Stimulated activated CD4-positive, alpha-beta T cell treated with anti-CD3 and anti-CD28 coated beads, Interleukin-2, amount 100 ng/mL, for 4 hours (primary cell): ENCODE results near the gene ASB6.
"Not testable (repeated sequence)": the region's sequence is repeated elsewhere in the genome, so short reads cannot be mapped to it uniquely, and the experiment has no call there.

Experiments
- DNase-seq: peaks from one replicate; pipeline ENCODE4 v3.0.0-alpha.2; 2020; ENCODE audit warnings: low read depth

ASB6 gene

GRCh38 chr9:129643706-129644105 lies 1.8 kb upstream of the ASB6 start:
- no peak for DNase-seq

GRCh38 chr9:129640871-129641749 lies 841 bp downstream of the ASB6 start:
- DNase-seq = no peak

DNA sequence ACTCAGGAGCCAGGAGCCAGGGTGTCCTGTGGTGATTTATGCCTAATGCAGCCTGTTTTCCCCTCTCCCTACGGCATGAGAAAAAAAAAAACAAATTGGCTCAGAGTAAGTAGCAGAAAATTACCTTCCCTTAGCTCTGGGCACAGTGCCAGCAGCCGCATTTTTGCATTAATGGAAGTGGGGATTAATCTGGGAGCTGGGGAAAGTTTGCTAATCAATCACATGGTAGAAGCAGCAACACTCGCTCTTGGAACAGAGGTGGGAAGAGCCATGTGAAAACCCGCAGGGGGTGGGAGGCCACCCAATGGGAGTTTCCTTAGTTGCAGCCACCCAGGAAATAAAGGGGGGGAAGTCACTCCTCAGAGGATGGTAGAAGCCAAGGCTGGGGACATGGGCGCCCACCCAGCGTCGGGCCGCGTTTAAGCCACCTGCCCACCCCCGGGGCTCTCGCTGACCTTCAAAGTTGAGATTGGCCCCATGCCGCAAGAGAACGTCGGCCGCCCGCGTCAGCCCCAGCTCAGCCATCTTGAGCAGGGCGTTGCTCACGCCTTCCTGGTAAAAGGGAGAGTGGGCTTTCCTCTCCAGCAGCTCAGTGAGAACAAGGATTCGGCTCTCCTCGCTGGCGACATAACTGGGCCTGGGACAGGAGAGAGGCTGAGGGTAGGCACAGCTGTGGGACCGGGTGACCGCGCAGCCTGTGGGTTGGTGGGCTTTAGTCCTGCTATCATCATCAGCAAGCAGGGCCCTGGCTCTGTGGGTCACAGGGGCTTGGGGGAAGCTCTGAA lies 1.7 kb downstream of the ASB6 start:
- DNase-seq = no peak

GRCh38 chr9:129639756-129640085 lies 2.2 kb downstream of the ASB6 start:
- DNase-seq = no peak

GRCh38 chr9:129639034-129639630 lies 2.8 kb downstream of the ASB6 start:
- DNase-seq = no peak

- no peak for DNase-seq
These were observed 4.1 kb downstream of the ASB6 start for GRCh38 chr9:129637673-129638439.

DNA sequence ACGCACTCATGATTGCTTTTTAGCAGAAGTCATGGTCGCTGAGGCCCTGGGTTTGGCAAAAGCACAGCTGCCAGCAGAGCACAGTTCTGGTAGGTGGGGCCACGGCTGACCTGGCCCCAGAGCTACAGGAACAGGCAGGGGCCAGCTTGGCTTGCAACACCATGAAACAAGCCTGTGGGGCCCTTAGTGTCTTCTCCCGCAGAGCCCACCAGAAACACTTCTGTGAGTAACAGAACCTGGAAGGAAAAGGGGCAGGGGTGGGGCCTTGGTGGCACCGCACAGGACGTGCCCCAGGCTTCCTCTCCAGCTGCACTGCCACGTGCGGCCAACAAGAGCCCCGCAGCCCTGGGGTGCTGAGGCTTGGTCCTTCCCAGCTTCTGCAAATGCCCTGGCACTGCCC lies 4.8 kb downstream of the ASB6 start:
- no peak for DNase-seq

GRCh38 chr9:129636343-129636742 lies 5.6 kb downstream of the ASB6 start:
- DNase-seq = not testable (repeated sequence)

- DNase-seq = no peak
These were observed 6.6 kb downstream of the ASB6 start for GRCh38 chr9:129635099-129636065.

DNA sequence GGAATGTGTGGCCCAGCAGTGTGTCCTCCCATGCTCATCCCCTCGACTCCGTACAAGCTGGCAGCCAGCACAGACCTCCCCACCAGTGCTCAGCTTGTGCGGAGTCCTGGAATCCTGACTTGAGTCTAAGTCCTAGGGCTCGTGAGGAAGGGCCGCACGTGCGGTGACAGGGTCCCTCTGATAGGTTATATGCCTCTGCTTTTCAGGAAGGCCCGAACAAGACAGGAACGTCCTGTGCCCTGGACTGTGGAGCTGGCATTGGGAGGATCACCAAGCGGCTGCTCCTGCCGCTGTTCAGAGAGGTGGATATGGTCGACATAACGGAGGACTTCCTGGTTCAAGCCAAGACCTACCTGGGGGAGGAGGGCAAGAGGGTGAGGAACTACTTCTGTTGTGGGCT lies 8.1 kb downstream of the ASB6 start:
- DNase-seq = no peak

DNA sequence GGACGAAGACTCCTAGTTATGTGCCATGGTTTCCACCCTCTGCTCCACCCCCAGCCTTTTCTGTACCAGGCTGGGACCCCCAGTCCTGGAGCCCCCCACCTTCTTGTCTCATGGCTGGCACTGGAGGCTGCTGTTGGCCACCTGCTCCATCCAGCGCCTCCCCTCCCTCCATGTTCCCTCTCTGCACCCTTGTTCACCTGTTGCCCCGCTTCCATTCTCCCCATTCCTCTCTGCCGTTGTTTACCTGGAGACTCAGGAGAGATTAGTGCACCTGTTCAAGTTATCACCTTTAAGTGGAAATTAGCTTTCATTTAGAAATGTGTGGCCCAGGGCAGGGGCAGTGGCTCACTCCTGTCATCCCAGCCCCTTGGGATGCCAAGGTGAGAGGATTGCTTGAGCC lies 8.7 kb downstream of the ASB6 start:
- no peak for DNase-seq

- no peak for DNase-seq
These were observed 9.5 kb downstream of the ASB6 start for GRCh38 chr9:129632460-129632859.

DNA sequence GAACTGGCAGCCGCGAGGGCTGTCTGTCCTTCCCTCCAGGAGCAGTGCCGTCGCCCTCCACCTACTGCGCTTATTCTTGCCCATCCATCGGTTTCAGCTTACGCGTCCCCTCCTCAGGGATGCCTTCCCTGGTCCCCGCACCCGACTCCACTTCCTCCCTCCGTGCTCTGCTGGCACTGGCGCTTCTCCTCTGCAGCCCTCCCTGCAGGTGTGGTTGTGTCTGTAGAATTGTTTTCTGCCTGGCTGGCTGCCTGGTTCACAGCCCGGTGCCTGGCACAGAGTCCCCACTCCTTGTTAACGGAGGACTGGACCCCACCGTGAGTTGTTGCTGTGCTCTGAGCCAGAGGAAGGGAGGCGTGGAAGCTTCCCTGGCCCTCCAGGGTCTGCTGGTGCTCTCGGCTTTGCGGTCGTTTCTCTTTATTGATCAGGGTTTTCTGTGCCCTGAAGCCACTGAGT lies 10.2 kb downstream of the ASB6 start:
- no peak for DNase-seq

GRCh38 chr9:129630967-129631673 lies 10.8 kb downstream of the ASB6 start:
- DNase-seq = no peak

DNA sequence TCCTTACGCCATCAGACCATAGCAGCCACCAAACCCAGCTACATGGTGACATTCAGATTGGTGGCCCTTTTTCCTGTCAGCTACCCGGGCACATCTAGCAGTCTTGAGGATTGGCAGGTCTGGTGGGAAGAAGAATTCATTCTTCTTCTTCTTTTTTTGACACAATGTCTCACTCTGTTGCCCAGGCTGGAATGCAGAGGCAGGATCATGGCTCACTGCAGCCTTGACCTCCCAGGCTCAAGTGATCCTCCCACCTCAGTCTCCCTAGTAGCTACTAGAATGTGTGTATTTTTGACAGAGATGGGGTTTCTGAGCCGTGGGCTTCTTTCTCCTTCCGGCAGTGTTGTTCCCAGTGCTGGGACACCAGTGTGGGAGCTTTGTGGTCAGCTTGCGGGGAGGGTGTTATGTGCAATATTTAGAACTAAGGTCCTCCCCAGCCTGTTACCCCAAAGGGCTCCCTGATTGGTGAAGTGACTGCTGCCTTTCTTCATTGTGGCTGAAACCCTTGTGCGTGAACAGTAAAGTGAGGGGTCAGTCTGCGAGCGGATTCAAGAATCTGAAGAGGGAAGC lies 12.6 kb downstream of the ASB6 start:
- DNase-seq = no peak

- DNase-seq = no peak
These were observed 13.2 kb downstream of the ASB6 start for GRCh38 chr9:129628709-129629108.

GRCh38 chr9:129627556-129628440 lies 14.2 kb downstream of the ASB6 start:
- DNase-seq = no peak

DNA sequence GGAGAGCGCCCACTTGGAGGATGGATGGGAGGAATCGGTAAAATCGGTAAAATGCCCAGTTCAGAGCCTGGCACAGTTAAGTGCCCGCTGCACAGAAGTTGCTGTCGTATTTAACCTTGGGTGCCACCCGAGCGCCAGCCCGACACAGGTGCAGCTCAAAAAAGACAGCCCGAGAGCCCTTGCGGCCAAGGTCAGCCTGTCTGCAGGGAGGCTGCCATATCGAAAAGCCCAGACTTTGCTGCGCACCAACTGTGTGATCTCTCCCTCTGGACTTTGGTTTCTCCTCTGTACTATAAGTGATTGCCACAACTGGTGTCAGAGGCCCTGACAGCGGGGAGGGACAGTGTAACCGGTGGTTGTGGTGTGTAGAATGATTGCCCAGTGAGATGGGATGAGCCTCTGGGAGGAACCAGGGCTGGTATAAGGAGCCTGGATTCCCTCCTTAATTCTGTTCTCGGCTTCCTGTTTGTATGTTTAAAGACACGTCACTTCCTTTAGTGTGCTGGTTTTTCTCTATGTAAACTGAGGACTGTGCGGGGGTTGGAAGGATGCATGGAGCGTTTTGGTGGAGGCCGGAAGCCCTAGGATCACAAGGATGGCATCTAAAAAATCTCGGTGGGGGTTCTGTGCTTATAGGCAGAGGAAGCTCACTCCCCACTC lies 15.2 kb downstream of the ASB6 start:
- DNase-seq = no peak
